ENCODE data around the gene ITIH4. TPM values are rescaled to one million over a fixed set of nuclear protein-coding genes. Genes with fewer than 3 reads are reported as not detected.

The ITIH4 gene
- total and polyA plus RNA-seq, 2 of the 13 experiments (the other 11 are each of a cell fraction or from before 2014, with no cell fraction given) = 2.7 to 5.3 TPM

GRCh38 chr3:52782412-52783210 is 47.9 kb downstream of the ITIH4 start:
- CTCF ChIA-PET (ENCODE audit: low intra/inter-chr PET ratio, low total read pairs) = no interaction called here

More at GRCh38 chr3:52782412-52783210, 47.9 kb downstream of the ITIH4 start:
- Histone ChIP-seq H3K27ac (ENCODE audit: extremely low read length, insufficient read depth, low read length) (no peak overlapping the region), H3K27me3 (ENCODE audit: control insufficient read depth in 1 of 2, insufficient read depth in 2 of 2, low read length in 2 of 2) (no peaks in the 10 kb centered on the region), H3K36me3 (replicated peaks in 1 of 2; ENCODE audit: control insufficient read depth in 1 of 2, insufficient read depth in 2 of 2, low read length in 2 of 2) (no peaks in the 10 kb centered on the region), H3K9me3 (ENCODE audit: low read length) (no peaks in the 10 kb centered on the region), H4K20me1 (ENCODE audit: insufficient read depth, low read length) (no peaks in the 10 kb centered on the region), H3K4me2 (ENCODE audit: low read depth, low read length) (no peak overlapping the region), H2AFZ (ENCODE audit: low read length) (no peak overlapping the region), H3K79me2 (ENCODE audit: insufficient read depth, low read length) (no peaks in the 10 kb centered on the region), H3K4me3 (replicated peaks in 1 of 3; ENCODE audit: insufficient read depth in 1 of 3, low read depth in 2 of 3, low read length in 3 of 3) (no peak overlapping the region), H3K9ac (ENCODE audit: insufficient read depth, low read depth, low read length) (no peak overlapping the region), H3K4me1 (ENCODE audit: insufficient read depth, low read length) (peaks cover 78% of the 10 kb centered on the region)
- TF ChIP-seq HNF4G (IDR thresholded peaks at IDR 0.05; ENCODE audit: borderline replicate concordance, low read depth, low read length) (no peak), HNF4G (CRISPR knock-in tag; IDR thresholded peaks at IDR 0.05; ENCODE audit: borderline replicate concordance, low read depth) (no peak), PHF20 (CRISPR knock-in tag; IDR thresholded peaks at IDR 0.05) (no peak), SKI (IDR thresholded peaks at IDR 0.05; ENCODE audit: partially characterized antibody) (no peak), ETV6 (CRISPR knock-in tag; conservative IDR thresholded peaks at IDR 0.05) (no peak), CCDC6 (CRISPR knock-in tag; IDR thresholded peaks at IDR 0.05) (no peak), EP300 (IDR thresholded peaks at IDR 0.05; ENCODE audit: low read depth in 2 of 2, low read length in 2 of 2) (no peak), EP300 (CRISPR knock-in tag; IDR thresholded peaks at IDR 0.05; ENCODE audit: borderline replicate concordance) (no peak), TBL1XR1 (IDR thresholded peaks at IDR 0.05; ENCODE audit: borderline replicate concordance, low read length, partially characterized antibody) (no peak), USF2 (IDR thresholded peaks at IDR 0.05; ENCODE audit: low read depth, low read length) (no peak), USF2 (CRISPR knock-in tag; IDR thresholded peaks at IDR 0.05; ENCODE audit: borderline replicate concordance) (no peak), REPIN1 (CRISPR knock-in tag; IDR thresholded peaks at IDR 0.05; ENCODE audit: borderline replicate concordance, low read depth) (no peak), ZNF577 (CRISPR knock-in tag; IDR thresholded peaks at IDR 0.05; ENCODE audit: borderline replicate concordance, low read depth) (no peak), HOXD1 (CRISPR knock-in tag; IDR thresholded peaks at IDR 0.05) (no peak)
- ATAC-seq (no peak), DNase-seq (ENCODE audit: low spot score) (no peak), FAIRE-seq (no peak)
- in situ Hi-C loops (cut with HindIII; ENCODE audit: extremely low pct_ligation_motif_present, low pct_unique_long_range_greater_than_20kb) = no loop called here
- WGBS (ENCODE audit: low lambda C conversion rate) = 80% methylated on average over 11 of the region's 12 CpGs
- no TSS peak for BruUV-seq (replicated peaks)
- intact Hi-C loops (cut with micrococcal nuclease; ENCODE audit: unreplicated experiment) = no loop called here
- POLR2A ChIA-PET = interaction anchor here (1.3 to 18.4 kb wide), 4 partner anchors 8 to 23 kb away, joined by 3 to 466 read pairs (median 6); partner anchors contain the start of genes ITIH3 and NEK4

All from HepG2 (cell line).